ENCODE data around the gene CYP21A2.
"Not testable (repeated sequence)": the region's sequence is repeated elsewhere in the genome, so short reads cannot be mapped to it uniquely, and the experiment has no call there.

Gene CYP21A2

GRCh38 chr6:32058511-32058963 is 20.3 kb downstream of the CYP21A2 start:
- no peak for DNase-seq (ENCODE audit: low spot score)
- Histone ChIP-seq H3K79me1 (ENCODE audit: low read depth, low read length) (no peaks in the 10 kb centered on the region), H2BK15ac (ENCODE audit: low read length) (no peak overlapping the region), H4K8ac (ENCODE audit: low read depth, low read length) (no peak overlapping the region), H3K4ac (ENCODE audit: low read length) (no peak overlapping the region), H4K91ac (ENCODE audit: low read depth, low read length, poor library complexity) (no peak overlapping the region), H2BK12ac (ENCODE audit: low read length) (no peak overlapping the region), H2BK5ac (ENCODE audit: low read length) (no peak overlapping the region), H3K36me3 (replicated peaks in 1 of 2; ENCODE audit: control insufficient read depth in 2 of 2, insufficient read depth in 2 of 2, low read length in 2 of 2) (no peaks in the 10 kb centered on the region), H3K27me3 (ENCODE audit: control insufficient read depth in 3 of 3, insufficient read depth in 3 of 3, low read depth in 1 of 3, low read length in 3 of 3) (peaks cover 0 to 23% (median 0%) of the 10 kb centered on the region in 3 experiments), H3K27ac (replicated peaks; ENCODE audit: low read length) (no peak overlapping the region), H3K18ac (ENCODE audit: low read length) (no peak overlapping the region), H3K4me3 (ENCODE audit: low read length in 2 of 2) (no peak overlapping the region), H3K23ac (ENCODE audit: low read depth, low read length, poor library complexity) (no peak overlapping the region), H3K4me2 (ENCODE audit: insufficient read depth, low read length, poor library complexity, severe bottlenecking) (no peak overlapping the region), H3K9me3 (replicated peaks in 1 of 2; ENCODE audit: control insufficient read depth in 2 of 2, insufficient read depth in 1 of 2, low read depth in 1 of 2, low read length in 2 of 2) (no peaks in the 10 kb centered on the region), H3K14ac (ENCODE audit: low read length) (no peak overlapping the region), H3K9ac (ENCODE audit: low read depth, low read length, poor library complexity) (no peak overlapping the region), H3K4me1 (ENCODE audit: control insufficient read depth in 2 of 2, insufficient read depth in 1 of 2, low read depth in 1 of 2, low read length in 2 of 2) (no peaks in the 10 kb centered on the region), H2BK120ac (ENCODE audit: low read depth, low read length) (no peak overlapping the region), H2AK5ac (ENCODE audit: low read depth, low read length) (no peak overlapping the region), H2AFZ (ENCODE audit: low read length) (no peak overlapping the region)
- WGBS, 2 donors (ENCODE audit: extremely low coverage in 2 of 2, insufficient read length in 2 of 2, insufficient replicate concordance in 1 of 2) = no CpG with 5 or more reads among the region's 11 CpGs

GRCh38 chr6:32060966-32061655 is 22.9 kb downstream of the CYP21A2 start:
- no peak overlapping the region for H2AFZ ChIP-seq (ENCODE audit: low read length)
- H4K91ac ChIP-seq (ENCODE audit: low read depth, low read length, poor library complexity) = no peak overlapping the region
- no CpG with 5 or more reads among the region's 28 CpGs for WGBS, 2 donors (ENCODE audit: extremely low coverage in 2 of 2, insufficient read length in 2 of 2, insufficient replicate concordance in 1 of 2)
- no peak overlapping the region for H3K27ac ChIP-seq (replicated peaks; ENCODE audit: low read length)
- DNase-seq (ENCODE audit: low spot score) = no peak
- no peak overlapping the region for H2BK15ac ChIP-seq (ENCODE audit: low read length)
- H3K9ac ChIP-seq (ENCODE audit: low read depth, low read length, poor library complexity) = peak overlapping the region; percentile 44
- H3K79me1 ChIP-seq (ENCODE audit: low read depth, low read length) = no peaks in the 10 kb centered on the region
- no peaks in the 10 kb centered on the region for H3K4me1 ChIP-seq (ENCODE audit: control insufficient read depth in 2 of 2, insufficient read depth in 1 of 2, low read depth in 1 of 2, low read length in 2 of 2)
- no peak overlapping the region for H3K18ac ChIP-seq (ENCODE audit: low read length)
- H3K4ac ChIP-seq (ENCODE audit: low read length) = no peak overlapping the region
- no peaks in the 10 kb centered on the region for H3K9me3 ChIP-seq (replicated peaks in 1 of 2; ENCODE audit: control insufficient read depth in 2 of 2, insufficient read depth in 1 of 2, low read depth in 1 of 2, low read length in 2 of 2)
- H3K36me3 ChIP-seq (replicated peaks in 1 of 2; ENCODE audit: control insufficient read depth in 2 of 2, insufficient read depth in 2 of 2, low read length in 2 of 2) = no peaks in the 10 kb centered on the region
- no peak overlapping the region for H3K14ac ChIP-seq (ENCODE audit: low read length)
- H4K8ac ChIP-seq (ENCODE audit: low read depth, low read length) = no peak overlapping the region
- H2BK5ac ChIP-seq (ENCODE audit: low read length) = peak overlapping the region; percentile 22
- H2BK120ac ChIP-seq (ENCODE audit: low read depth, low read length) = no peak overlapping the region
- H3K4me2 ChIP-seq (ENCODE audit: insufficient read depth, low read length, poor library complexity, severe bottlenecking) = no peak overlapping the region
- no peak overlapping the region for H3K23ac ChIP-seq (ENCODE audit: low read depth, low read length, poor library complexity)
- peaks cover 0 to 11% (median 0%) of the 10 kb centered on the region in 3 experiments for H3K27me3 ChIP-seq (ENCODE audit: control insufficient read depth in 3 of 3, insufficient read depth in 3 of 3, low read depth in 1 of 3, low read length in 3 of 3)
- H2AK5ac ChIP-seq (ENCODE audit: low read depth, low read length) = no peak overlapping the region
- no peak overlapping the region for H3K4me3 ChIP-seq (ENCODE audit: low read length in 2 of 2)
- H2BK12ac ChIP-seq (ENCODE audit: low read length) = no peak overlapping the region

- Histone ChIP-seq H3K27ac (replicated peaks; ENCODE audit: low read length) (no peak overlapping the region), H3K4me3 (ENCODE audit: low read length in 2 of 2) (no peak overlapping the region), H2BK120ac (ENCODE audit: low read depth, low read length) (no peak overlapping the region), H3K9ac (ENCODE audit: low read depth, low read length, poor library complexity) (peak overlapping the region; percentile 30), H2BK5ac (ENCODE audit: low read length) (peak overlapping the region; percentile 55), H3K18ac (ENCODE audit: low read length) (no peak overlapping the region), H2BK12ac (ENCODE audit: low read length) (peak overlapping the region; percentile 49), H3K27me3 (ENCODE audit: control insufficient read depth in 3 of 3, insufficient read depth in 3 of 3, low read depth in 1 of 3, low read length in 3 of 3) (peaks cover 0 to 7% (median 0%) of the 10 kb centered on the region in 3 experiments), H4K8ac (ENCODE audit: low read depth, low read length) (no peak overlapping the region), H4K91ac (ENCODE audit: low read depth, low read length, poor library complexity) (no peak overlapping the region), H3K14ac (ENCODE audit: low read length) (peak overlapping the region; percentile 63), H3K79me1 (ENCODE audit: low read depth, low read length) (peaks cover 2% of the 10 kb centered on the region), H2AFZ (ENCODE audit: low read length) (no peak overlapping the region), H3K4me2 (ENCODE audit: insufficient read depth, low read length, poor library complexity, severe bottlenecking) (no peak overlapping the region), H3K4ac (ENCODE audit: low read length) (no peak overlapping the region), H3K36me3 (replicated peaks in 1 of 2; ENCODE audit: control insufficient read depth in 2 of 2, insufficient read depth in 2 of 2, low read length in 2 of 2) (no peaks in the 10 kb centered on the region), H3K23ac (ENCODE audit: low read depth, low read length, poor library complexity) (no peak overlapping the region), H3K4me1 (ENCODE audit: control insufficient read depth in 2 of 2, insufficient read depth in 1 of 2, low read depth in 1 of 2, low read length in 2 of 2) (no peaks in the 10 kb centered on the region), H2BK15ac (ENCODE audit: low read length) (no peak overlapping the region), H3K9me3 (replicated peaks in 1 of 2; ENCODE audit: control insufficient read depth in 2 of 2, insufficient read depth in 1 of 2, low read depth in 1 of 2, low read length in 2 of 2) (no peaks in the 10 kb centered on the region), H2AK5ac (ENCODE audit: low read depth, low read length) (no peak overlapping the region)
- WGBS, 2 donors (ENCODE audit: extremely low coverage in 2 of 2, insufficient read length in 2 of 2, insufficient replicate concordance in 1 of 2) = no CpG with 5 or more reads among the region's 14 CpGs
- DNase-seq (ENCODE audit: low spot score) = no peak
Observed at GRCh38 chr6:32064706-32065105, 26.5 kb downstream of the CYP21A2 start.

- not testable (repeated sequence) for H3K27ac ChIP-seq (replicated peaks; ENCODE audit: low read length); H3K36me3 ChIP-seq (replicated peaks in 1 of 2; ENCODE audit: control insufficient read depth in 2 of 2, insufficient read depth in 2 of 2, low read length in 2 of 2); H3K4ac ChIP-seq (ENCODE audit: low read length); H2BK15ac ChIP-seq (ENCODE audit: low read length); H3K9ac ChIP-seq (ENCODE audit: low read depth, low read length, poor library complexity); H2BK5ac ChIP-seq (ENCODE audit: low read length); H3K9me3 ChIP-seq (replicated peaks in 1 of 2; ENCODE audit: control insufficient read depth in 2 of 2, insufficient read depth in 1 of 2, low read depth in 1 of 2, low read length in 2 of 2); H3K23ac ChIP-seq (ENCODE audit: low read depth, low read length, poor library complexity); H2AFZ ChIP-seq (ENCODE audit: low read length); H4K8ac ChIP-seq (ENCODE audit: low read depth, low read length); H3K79me1 ChIP-seq (ENCODE audit: low read depth, low read length); H2BK120ac ChIP-seq (ENCODE audit: low read depth, low read length); H3K4me3 ChIP-seq (ENCODE audit: low read length in 2 of 2); H3K4me1 ChIP-seq (ENCODE audit: control insufficient read depth in 2 of 2, insufficient read depth in 1 of 2, low read depth in 1 of 2, low read length in 2 of 2); H2BK12ac ChIP-seq (ENCODE audit: low read length); H3K18ac ChIP-seq (ENCODE audit: low read length); DNase-seq (ENCODE audit: low spot score); H3K14ac ChIP-seq (ENCODE audit: low read length); H2AK5ac ChIP-seq (ENCODE audit: low read depth, low read length); H4K91ac ChIP-seq (ENCODE audit: low read depth, low read length, poor library complexity); H3K4me2 ChIP-seq (ENCODE audit: insufficient read depth, low read length, poor library complexity, severe bottlenecking)
- H3K27me3 ChIP-seq (ENCODE audit: control insufficient read depth in 3 of 3, insufficient read depth in 3 of 3, low read depth in 1 of 3, low read length in 3 of 3) = peaks cover 0 to 17% (median 0%) of the 10 kb centered on the region in 3 experiments
- no CpG with 5 or more reads among the region's 19 CpGs for WGBS, 2 donors (ENCODE audit: extremely low coverage in 2 of 2, insufficient read length in 2 of 2, insufficient replicate concordance in 1 of 2)
Observed at GRCh38 chr6:32067521-32067920, 29.3 kb downstream of the CYP21A2 start.

Data from neuronal stem cell (in vitro differentiated cells).